Stimulated activated CD8-positive, alpha-beta memory T cell treated with anti-CD3 and anti-CD28 coated beads, Interleukin-7, amount 100 ng/mL, for 1 hour (primary cell): ENCODE results near the gene CRYBA1.
"Not testable (repeated sequence)": the region's sequence is repeated elsewhere in the genome, so short reads cannot be mapped to it uniquely, and the experiment has no call there.

Experiments
- DNase-seq, 2 donors: peaks; one replicate each; pipeline ENCODE4 v3.0.0-alpha.2; 2020; ENCODE audit warnings: low read depth in 2 of 2

Gene CRYBA1, protein sequence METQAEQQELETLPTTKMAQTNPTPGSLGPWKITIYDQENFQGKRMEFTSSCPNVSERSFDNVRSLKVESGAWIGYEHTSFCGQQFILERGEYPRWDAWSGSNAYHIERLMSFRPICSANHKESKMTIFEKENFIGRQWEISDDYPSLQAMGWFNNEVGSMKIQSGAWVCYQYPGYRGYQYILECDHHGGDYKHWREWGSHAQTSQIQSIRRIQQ

DNA sequence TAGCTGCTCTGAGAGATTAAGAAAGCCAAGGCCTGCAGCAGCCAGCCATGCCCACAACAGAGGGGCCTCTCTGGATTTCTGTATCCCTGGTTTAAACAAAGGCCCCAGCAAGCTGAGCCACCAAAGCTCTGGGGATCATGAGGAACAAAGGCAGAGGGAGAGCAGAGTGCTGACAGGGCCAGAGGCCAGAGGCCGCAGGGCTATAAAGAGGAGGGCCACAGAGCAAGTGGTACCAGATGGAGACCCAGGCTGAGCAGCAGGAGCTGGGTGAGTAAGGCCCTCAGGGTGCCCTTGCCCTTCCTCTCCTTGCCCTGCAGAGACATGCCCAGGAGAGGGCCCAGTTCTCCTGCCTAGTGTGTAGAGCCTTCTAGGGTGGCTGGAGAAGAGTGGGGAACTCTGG, at the start of gene CRYBA1:
Gene CRYBA1 (plus strand): TSS at position 232 of the 400 bp plus-strand sequence. CDS start 5 bp downstream, at position 237.
- no peak for DNase-seq

DNA sequence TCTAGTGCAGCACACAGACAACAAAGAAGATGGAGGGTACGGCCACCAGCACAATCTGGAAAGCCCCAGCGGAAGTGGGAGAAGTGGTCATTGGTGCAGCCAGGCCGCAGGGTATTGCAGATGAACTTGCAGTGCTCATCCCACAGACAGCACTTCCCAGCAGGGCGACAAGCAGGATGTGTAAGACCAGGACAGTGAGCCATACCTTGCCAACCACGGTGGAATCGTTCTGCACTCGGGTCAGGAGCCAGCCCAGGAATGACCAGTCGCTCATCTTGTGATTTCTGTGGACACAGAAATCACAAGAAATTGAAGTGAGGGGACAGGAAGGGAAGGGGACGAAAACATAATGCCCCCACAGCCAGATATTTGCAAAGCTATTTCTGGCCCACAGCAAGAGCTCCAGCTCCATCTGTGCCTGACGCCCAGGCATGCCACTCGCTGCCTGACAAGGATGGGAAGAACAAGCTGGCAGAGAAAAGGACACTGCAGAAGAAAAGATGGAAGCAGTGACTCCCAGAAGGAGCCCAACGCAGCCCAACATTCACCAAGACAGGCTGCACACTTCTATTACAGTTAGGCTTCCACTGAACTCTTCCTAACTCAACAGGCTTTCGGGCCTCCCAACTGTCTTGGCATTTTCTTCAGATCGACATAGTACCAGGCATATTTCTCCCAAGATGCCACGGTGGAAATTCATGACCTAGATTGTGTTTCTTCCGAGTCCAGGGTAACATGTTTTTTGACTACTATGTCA, 49.0 kb upstream of the CRYBA1 start:
- DNase-seq: no peak

DNA sequence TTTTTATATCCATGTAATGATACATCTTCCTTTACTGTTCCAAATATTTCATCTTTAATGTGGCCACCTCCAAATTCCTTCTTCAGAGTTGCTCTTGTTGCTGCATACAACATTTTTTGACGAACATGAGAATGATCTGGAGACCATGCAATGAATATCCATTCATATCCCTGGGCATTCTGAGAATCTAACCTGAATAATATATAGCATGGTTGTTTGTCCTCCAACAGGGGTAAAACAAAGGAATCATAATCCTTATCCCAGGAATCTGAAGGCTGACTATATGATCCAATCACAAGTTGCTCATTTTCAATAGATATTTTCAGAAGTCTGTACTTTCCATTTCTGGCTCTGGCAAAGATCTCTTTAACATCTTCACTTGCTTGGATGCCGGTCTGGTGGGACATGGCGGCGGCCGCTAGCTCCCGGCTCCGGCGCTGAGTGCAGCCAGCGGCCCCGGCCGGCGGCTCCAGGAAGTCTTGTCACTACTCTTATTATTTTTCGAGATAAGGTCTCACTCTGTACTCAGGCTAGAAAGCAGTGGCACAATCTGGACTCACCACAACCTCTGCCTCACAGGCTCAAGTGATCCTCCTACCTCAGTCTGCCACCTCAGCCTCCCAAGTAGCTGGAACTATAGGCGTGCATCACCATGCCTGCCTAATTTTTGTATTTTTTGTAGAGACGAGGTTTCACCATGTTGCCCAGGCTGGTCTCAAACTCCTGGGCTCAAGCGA, 42.4 kb upstream of the CRYBA1 start:
- not testable (repeated sequence) for DNase-seq

DNA sequence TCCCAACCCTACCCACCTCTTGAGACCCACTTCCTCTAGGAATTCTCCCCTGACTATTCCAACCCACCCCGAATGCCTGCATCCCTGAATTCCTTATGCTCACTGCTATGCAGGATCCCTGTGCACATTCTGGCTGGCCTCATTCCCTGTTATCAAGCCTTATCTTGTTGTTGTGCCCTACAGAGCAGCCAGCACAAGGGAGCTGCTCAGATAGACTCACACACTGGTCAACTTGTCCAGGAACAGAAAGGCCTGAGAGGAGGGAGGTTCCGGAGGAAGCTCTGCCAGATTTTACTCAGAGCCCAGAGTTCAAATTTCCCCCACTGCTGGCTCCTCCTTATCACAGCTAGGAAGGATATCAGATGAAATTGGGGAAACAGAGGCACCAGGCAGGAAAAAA, 41.6 kb upstream of the CRYBA1 start:
- DNase-seq: no peak

DNA sequence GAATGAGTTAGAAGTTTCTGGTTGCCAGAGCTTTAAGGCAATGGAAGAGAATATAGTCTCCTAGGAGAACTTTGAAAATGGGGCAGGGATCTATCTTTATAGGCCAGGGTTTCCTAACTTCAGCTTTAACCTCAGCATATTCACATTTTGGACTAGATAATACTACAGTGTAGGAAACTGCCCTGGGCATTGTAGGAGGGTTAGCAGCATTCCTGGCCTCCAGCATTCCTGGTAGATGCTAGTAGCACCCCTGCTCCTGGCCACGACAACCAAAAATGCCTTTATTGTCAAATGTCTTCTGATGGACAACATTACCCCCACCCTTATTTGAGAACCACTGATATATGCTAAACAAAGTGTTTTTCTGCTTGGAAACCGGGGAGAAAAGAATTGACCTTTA, 38.7 kb upstream of the CRYBA1 start:
- no peak for DNase-seq

DNA sequence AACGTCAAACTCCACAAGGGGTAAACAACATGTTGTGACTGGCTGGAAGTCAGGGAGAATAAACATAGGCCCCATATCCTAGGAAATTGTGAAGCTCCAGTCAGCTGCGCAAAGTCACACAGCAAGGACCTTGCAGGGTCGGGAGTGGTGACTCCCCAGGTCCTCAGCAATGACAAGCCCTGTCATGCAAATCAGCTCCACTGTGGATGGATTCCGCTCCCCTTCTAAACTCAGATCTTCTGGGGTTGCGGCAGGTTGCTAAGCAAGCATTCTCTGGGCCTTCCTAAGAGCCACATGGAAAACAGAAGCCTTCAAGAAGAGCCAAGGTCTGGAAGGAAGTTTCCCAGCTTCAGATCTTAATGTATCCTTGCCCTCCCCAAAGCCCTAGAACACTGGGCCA, 37.6 kb upstream of the CRYBA1 start:
- no peak for DNase-seq

DNA sequence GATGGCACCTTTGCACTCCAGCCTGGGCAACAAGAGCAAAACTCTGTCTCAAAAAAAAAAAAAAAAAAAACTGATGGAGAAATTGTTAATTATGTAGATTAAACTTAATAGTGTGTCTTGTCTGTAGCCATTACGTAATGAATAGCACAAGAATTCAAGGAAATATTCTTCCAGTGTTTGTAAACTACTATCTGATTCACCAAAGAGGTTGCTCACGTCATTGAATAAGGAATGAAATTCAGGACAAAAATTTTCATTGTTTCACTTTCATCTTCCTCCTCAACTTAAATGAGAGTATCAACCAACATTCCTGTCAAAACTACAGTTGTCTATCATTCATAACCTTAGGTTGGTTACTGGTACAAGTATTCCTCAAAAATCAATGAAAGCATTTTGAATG, 35.8 kb upstream of the CRYBA1 start:
- no peak for DNase-seq

DNA sequence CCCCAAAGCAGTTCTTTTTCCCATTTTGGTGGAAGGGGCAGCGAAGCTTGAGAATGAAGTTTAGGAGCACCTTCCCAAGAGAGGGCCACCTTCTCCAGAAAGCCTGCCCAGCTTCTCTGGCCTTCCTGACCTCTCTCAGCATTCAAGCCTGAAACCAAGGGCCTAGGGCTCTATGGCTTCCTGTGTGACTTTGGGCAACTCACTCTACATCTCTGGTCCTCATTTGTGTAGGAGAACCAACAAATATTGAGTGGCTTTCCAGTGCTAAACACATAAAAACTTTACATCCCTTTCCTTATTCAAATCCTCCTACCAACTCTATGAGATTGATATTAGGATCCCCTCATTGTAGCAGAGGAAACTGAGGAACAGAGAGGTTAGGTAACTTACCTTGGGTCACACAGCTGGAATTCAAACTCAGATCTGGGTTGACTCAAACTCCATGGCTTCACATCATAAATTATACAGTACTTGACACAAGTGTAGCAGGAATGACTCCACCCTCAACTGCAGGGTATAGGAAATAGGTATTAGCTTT, 34.5 kb upstream of the CRYBA1 start:
- DNase-seq: no peak

DNA sequence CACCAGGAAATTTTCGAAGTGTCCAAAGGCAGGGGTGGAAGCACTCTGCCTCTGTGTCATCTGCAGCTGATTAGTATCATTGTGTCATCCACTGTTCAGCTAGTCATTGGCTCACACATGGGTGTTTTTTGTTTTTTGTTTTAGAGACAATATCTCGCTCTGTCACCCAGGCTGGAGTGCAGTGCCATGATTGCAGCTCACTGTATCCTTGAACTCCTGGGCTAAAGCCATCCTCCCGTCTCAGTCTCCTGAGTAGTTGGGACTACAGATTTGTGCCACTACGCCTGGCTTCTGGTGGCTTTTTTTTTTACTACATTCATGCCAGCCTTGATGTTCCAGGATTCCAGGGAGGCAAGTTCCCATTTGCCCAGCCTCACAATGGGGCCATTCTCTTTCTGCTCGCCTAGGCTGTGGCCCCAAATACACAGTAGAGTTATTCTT, 34.0 kb upstream of the CRYBA1 start:
- no peak for DNase-seq

DNA sequence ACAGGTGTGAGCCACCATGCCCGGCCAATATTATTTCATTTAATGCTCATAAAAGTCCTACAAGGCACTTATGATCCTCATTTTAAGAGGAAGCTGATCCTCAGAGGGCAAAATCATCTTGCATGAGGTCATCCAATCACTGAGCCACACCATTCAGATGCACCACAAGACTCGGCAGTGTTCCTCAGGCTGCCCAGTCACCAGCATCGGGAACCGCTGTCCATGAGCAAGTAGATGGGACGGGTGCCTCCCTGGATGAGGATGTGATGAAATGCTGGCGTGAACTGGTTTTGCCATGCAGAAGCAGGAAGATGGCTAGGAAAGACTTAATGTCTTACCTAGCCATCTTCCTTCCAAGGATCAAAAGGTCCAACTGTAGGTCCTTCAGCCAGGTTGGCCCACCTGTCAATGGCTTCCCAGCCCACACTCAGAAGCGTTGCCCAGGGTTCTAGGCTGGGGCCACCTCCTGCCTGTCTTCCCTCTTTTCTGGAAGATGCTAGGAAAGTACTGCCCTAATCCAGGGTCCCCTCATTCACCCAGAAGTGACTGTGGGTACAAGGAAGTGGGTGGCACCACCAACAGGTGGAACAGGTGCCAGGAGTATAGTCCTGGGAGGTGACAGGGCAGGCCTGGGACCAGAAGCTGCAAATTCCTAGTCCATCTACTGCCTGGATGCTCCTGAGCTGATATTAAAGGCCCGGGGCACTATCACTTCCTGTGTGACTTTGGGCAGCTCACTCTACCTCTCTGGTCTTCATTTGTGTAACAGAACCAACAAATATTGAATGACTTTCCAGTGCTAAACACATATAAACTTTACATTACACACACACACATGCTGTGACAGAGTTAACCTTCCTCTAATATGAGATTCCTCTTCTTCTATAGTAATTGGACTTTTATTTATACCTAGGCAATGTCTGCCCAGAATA, 32.2 kb upstream of the CRYBA1 start:
- DNase-seq: no peak

DNA sequence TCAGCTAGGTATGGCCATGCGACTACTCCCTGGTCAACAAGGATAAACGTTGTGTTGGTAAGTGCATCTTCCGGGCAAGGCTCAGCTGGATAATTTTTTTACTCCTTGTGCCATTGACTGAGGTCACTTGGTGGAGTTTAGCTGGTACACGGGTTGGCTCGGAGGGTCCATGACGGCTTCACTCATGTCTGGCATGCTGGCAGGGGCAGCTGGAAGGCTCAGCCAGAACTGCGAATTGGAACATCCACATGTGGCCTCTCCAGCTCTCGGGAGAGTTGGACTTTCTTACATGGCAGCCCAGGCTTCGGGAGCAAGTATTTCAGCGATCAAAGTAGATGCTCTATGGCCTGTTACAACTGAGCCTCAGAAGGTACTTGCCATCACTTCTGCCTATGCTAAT, 31.5 kb upstream of the CRYBA1 start:
- DNase-seq: no peak

DNA sequence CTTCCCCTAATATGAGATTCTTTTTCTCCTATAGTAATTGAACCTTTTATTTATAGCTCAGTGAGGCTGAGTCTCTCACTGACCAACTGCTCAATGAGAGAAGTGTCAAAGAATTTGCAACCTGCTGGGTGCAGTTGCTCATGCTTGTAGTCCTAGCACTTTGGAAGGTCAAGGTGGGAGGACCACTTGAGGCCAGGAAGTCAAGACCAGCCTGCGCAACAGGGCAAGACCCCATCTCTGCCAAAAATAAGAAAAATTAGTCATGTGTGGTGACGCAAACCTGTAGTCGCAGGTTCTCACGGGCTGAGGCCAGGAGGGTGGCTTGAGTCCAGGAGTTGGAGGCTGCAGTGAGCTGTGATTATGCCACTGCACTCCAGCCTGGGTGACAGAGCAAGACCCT, 30.9 kb upstream of the CRYBA1 start:
- no peak for DNase-seq

DNA sequence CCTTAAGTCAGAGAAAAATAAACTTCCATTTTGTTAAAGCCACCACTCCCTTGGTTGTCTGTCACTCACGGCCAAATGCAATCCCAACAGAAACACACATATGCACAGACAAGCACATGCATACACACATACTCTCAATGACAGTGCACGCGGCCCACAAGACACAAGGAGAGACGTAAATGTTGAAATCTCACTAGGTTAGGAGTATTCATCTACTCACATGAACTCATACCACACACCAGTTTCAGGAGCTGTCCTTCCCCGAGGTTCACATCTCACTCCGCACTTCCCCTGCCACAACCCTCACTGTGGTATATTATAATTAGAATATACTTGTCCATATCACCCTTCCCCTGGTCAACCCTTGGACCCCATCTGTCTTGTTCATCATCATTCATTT, 30.5 kb upstream of the CRYBA1 start:
- DNase-seq: no peak

DNA sequence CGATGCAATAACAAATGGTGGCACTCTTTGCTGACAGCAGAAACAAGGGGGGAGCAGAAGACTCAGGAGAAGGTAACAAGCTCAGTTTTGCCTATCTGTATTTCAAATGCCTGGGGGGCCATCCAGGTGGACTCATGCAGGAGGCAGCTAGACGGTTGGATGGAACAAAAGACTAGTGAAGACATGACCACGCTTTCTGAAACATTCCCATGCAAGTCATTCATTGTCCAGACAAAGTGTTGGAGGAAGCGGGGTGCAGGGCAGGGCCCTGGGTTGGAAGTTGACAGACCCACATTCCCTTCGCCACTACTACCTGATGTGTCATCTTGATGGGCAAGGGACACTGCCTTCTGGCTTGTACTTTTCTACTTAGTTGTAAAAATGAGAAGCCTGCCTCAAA, 29.8 kb upstream of the CRYBA1 start:
- no peak for DNase-seq

DNA sequence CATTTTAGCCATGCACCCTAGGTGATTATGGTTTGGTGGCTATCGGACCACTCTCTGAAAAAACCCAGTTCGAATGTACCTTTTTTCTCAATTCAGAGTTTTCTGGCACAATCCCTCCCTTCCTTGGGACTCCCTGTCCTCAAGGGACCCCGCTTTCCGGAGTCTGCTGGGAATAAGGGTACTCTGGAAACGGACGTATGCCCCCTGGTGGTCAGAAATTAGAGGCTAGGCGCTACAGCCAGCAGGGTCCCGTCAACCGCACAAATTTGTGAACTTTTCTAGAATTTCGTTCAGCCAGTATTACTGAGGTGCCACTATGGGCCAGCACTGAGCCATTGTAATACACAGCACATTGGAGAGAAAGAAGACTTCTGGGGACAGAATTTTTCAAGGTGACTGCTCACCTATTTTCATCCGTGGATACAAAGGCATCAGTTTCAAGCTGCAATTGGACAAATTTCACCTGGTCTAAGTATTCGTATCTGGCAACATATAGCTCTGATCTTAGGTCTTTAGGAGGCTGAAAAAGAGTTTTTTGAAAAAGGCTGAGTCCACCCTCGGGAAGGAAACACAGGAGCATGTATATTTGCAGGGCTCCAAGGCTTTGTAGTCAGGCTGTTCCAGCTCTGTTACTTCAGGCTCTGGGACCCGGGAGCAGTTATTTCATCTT, 27.1 kb upstream of the CRYBA1 start:
- DNase-seq: peak; percentile 42 to 47

DNA sequence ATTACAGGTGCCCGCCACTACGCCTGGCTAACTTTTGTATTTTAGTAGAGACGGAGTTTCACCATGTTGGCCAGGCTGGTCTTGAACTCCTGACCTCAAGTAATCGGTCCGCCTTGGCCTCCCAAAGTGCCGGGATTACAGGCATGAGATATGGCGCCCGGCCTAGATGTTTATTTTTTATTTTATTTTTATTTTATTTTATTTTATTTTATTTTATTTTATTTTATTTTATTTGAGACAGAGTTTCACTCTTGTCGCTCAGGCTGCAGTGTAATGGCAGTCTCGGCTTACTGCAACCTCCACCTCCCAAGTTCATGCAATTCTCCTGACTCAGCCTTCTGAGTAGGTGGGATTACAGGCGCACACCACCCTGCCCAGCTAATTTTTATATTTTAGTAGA, 25.3 kb upstream of the CRYBA1 start:
- not testable (repeated sequence) for DNase-seq

DNA sequence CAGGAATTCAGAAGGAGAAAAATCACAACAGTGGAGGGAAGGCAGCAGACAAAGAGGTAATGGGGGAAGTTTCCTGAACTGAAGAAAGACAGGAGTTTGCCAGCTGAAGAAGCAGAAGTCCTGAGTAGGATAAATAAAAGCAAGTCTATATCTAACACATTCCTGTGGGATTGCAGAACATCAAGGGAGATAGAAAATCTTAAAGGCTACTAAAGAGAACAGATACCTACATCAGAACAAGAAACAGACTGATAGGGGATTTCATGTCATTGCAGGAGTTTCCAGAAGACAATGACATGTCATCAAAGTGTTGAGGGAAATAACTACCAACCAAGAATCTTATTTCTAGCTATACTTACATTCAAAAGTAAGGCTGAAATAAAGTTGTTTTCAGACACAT, 21.3 kb upstream of the CRYBA1 start:
- DNase-seq: no peak

DNA sequence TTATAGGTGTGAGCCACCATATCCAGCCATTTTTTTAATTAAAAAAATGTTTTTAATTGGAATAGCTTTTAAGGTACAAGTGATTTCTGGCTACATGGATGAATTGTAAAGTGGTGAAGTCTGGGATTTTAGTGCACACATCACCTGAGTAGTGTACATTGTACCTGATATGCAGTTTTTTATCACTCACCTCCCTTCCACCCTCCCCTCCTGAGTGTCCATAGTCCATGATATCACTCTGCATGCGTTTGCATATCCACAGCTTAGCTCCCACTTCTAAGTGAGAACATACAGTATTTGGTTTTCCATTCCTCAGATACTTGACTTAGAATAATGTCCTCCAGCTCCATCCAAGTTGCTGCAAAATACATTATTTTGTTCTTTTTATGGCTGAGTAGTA, 13.4 kb upstream of the CRYBA1 start:
- no peak for DNase-seq

DNA sequence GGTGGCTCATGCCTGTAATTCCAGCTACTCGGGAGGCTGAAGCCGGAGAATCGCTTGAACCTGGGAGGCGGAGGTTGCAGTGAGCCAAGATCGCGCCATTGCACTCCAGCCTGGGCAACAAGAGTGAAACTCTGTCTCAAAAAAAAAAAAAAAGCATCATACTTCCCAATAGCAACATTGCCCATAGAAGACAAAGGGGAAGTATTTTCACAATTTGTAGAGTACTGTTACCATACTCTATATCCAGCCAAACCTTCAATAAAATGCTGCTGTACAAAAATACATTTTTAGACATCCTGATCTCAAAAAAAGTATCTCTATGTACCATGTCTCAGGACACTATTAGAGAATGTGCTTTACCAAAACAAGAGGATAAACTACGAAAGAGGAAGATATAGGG, 11.7 kb upstream of the CRYBA1 start:
- DNase-seq: not testable (repeated sequence)

DNA sequence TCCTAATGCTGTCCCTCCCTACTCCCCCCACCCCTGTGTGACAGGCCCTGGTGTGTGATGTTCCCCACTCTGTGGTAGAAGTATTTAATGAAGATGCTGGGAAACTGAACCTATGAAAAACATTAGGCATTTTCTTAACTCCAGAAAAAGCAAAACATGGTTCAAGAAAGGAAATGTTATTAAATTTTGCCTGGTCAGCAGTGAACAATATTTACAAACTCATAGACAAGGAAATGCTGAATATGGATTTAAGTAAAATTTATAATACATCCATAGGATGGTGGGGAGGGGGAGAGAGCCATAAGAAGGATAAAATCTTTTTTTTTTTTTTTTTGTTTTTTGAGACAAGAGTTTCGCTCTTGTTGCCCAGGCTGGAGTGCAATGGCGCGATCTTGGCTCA, 10.8 kb upstream of the CRYBA1 start:
- DNase-seq: no peak
